CD4-positive, alpha-beta T cell (primary cell): ENCODE data around the gene OTX1. TPM values are rescaled to one million over a fixed set of nuclear protein-coding genes. Genes with fewer than 3 reads are reported as not detected.

Experiments used
- ATAC-seq: fragments of 200-7000 bp; cut with Tn5 transposase; one replicate; pipeline ENCODE4 v1.10.0; 2022; ENCODE audit warnings: mild to moderate bottlenecking; ENCODE audit not compliant: poor library complexity
- CTCF ChIA-PET: fragments of 350-600 bp; sonication (Branson Sonifier 250); formaldehyde crosslinking; loops from one replicate; lab custom pipeline; 2021; ENCODE audit warnings: antibody characterized with exemption, inconsistent platforms; lab: Charles Lee
- POLR2A ChIA-PET: fragments of 350-600 bp; sonication (Branson Sonifier 250); formaldehyde crosslinking; loops from one replicate; lab custom pipeline; 2021; ENCODE audit warnings: antibody characterized with exemption, inconsistent platforms; lab: Charles Lee
- DNase-seq, 14 experiments: peaks; one replicate each; pipeline ENCODE4 v3.0.0-alpha.2; 2013 to 2020; ENCODE audit warnings: mixed read lengths in 2 of 14
- H3K27ac ChIP-seq, 2 donors: one replicate each; pipeline versions ENCODE4 v1.5.1 to v1.7.0; 2013; ENCODE audit warnings: low read length in 2 of 2, low read depth in 1 of 2, mild to moderate bottlenecking in 1 of 2
- H3K27me3 ChIP-seq, 2 experiments: 1 replicate in 1 of 2; 2 replicates in 1 of 2; pipeline versions ENCODE4 v1.6.1 to v1.7.0; 2013; ENCODE audit warnings: low read length in 2 of 2, control low read depth in 1 of 2, mild to moderate bottlenecking in 1 of 2, moderate library complexity in 1 of 2; ENCODE audit not compliant: insufficient read depth in 2 of 2, control insufficient read depth in 1 of 2
- H3K36me3 ChIP-seq: one replicate; pipeline ENCODE4 v1.6.1; 2013; ENCODE audit warnings: low read length, control low read depth; ENCODE audit not compliant: insufficient read depth
- H3K4me1 ChIP-seq: one replicate; pipeline ENCODE4 v1.6.1; 2013; ENCODE audit warnings: low read length, control low read depth; ENCODE audit not compliant: insufficient read depth
- H3K4me3 ChIP-seq: one replicate; pipeline ENCODE4 v1.5.1; 2013; ENCODE audit warnings: mild to moderate bottlenecking, low read length, moderate library complexity
- H3K9me3 ChIP-seq, 2 experiments: 1 replicate in 1 of 2; 2 replicates in 1 of 2; pipeline versions ENCODE4 v1.6.1 to v1.7.0; 2013; ENCODE audit warnings: low read length in 2 of 2, mild to moderate bottlenecking in 2 of 2, control low read depth in 1 of 2, moderate library complexity in 1 of 2; ENCODE audit not compliant: control insufficient read depth in 1 of 2, insufficient read depth in 1 of 2
- H3K27ac Mint-ChIP-seq: one replicate; pipeline ENCODE4 v1.8.0; 2020; ENCODE audit warnings: mixed read lengths
- H3K27me3 Mint-ChIP-seq: one replicate; pipeline ENCODE4 v1.8.0; 2021; ENCODE audit warnings: mixed read lengths
- H3K36me3 Mint-ChIP-seq: one replicate; pipeline ENCODE4 v1.8.0; 2021; ENCODE audit warnings: low read depth, mixed read lengths
- H3K4me1 Mint-ChIP-seq: one replicate; pipeline ENCODE4 v1.8.0; 2021; ENCODE audit warnings: low read depth, mixed read lengths
- H3K4me3 Mint-ChIP-seq: one replicate; pipeline ENCODE4 v1.8.0; 2020; ENCODE audit warnings: mild to moderate bottlenecking, mixed read lengths
- H3K9me3 Mint-ChIP-seq: one replicate; pipeline ENCODE4 v1.8.0; 2020; ENCODE audit warnings: mixed read lengths
- CTCF ChIP-seq: fragments of 200-600 bp; IDR thresholded peaks from one replicate; pipeline ENCODE4 v1.8.0; 2022; ENCODE audit warnings: antibody characterized with exemption, mild to moderate bottlenecking
- intact Hi-C, 2 experiments: fragments of 100-400 bp; cut with DNase I in 1 of 2; cut with micrococcal nuclease in 1 of 2; formaldehyde crosslinking; loops; one replicate each; pipeline versions ENCODE4 v1.15.1 to v1.9.0; 2023 to 2025; cut with DNase I, micrococcal nuclease
- total RNA-seq, 174 experiments: library from RNA in 2 of 174; stranded (reverse) in 2 of 174; gene quantifications; one replicate each; pipeline ENCODE4 v1.2.3 and lab custom pipeline; 2021 to 2026

OTX1 gene
- total RNA-seq, 2 experiments from 2014 or later = not detected

DNA sequence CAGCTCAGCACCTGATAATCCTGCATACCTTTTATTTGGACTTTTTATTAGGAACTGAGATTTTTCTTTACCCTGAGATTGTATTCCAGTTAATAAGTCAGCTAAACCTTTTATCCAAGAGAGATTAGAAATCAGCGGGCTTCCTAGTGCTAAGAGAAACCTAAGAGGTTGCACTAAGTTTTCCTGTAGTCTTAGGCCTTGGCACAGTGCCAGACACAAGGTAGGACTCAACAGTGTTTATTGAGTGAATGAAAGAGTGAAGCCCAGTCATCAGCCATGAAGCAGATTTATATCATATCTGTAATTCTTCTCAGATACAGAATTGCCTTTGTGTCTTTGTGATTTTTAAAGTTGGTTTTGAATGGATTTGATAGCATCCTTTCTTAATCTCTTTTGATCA lies 13.6 kb downstream of the OTX1 start:
- no peak overlapping the region for H3K27ac ChIP-seq
- CTCF ChIA-PET = interaction anchor here (0.5 kb wide), 1 partner anchor 20 kb away, joined by 3 read pairs; no protein-coding TSS in a partner anchor
- peaks cover 9 to 62% of the 10 kb centered on the region in 2 experiments for H3K27me3 ChIP-seq
- ATAC-seq (no peak), DNase-seq (no peak)
- no peak for TF ChIP-seq CTCF
- no peak overlapping the region for H3K4me3 ChIP-seq
- H3K36me3 Mint-ChIP-seq = no peaks in the 10 kb centered on the region
- no peak overlapping the region for H3K4me3 Mint-ChIP-seq
- no peaks in the 10 kb centered on the region for H3K36me3 ChIP-seq
- H3K9me3 Mint-ChIP-seq = peaks cover 3% of the 10 kb centered on the region
- intact Hi-C loops = no loop called here
- peaks cover 3 to 5% of the 10 kb centered on the region in 2 experiments for H3K9me3 ChIP-seq
- peaks cover 77% of the 10 kb centered on the region for H3K27me3 Mint-ChIP-seq
- peaks cover 6% of the 10 kb centered on the region for H3K4me1 Mint-ChIP-seq
- no peak overlapping the region for H3K27ac Mint-ChIP-seq
- POLR2A ChIA-PET = no interaction called here
- peaks cover 7% of the 10 kb centered on the region for H3K4me1 ChIP-seq

DNA sequence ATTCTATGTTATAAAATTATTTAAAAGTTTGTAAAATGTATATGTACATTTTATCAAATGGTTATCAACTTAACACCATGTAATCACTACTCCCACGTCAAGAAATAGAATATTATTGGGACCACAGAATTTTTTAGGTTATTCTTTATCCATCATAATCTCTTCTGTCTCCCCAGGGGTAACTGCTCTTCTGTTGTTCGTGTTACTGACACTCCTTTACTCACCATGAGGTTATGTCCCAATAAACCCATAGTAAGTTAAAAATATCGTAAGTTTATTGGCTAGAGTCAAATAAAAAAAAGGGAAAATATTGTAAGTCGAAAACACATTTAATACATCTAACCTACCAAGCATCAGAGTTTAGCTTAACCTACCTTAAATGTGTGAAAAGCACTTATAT lies 14.0 kb downstream of the OTX1 start:
- peaks cover 3 to 4% of the 10 kb centered on the region in 2 experiments for H3K9me3 ChIP-seq
- no peaks in the 10 kb centered on the region for H3K36me3 ChIP-seq
- TF ChIP-seq CTCF = no peak
- ChIA-PET POLR2A (no interaction called here), CTCF (no interaction called here)
- DNase-seq (no peak), ATAC-seq (no peak)
- peaks cover 77% of the 10 kb centered on the region for H3K27me3 Mint-ChIP-seq
- H3K27ac ChIP-seq = no peak overlapping the region
- peaks cover 3% of the 10 kb centered on the region for H3K4me1 ChIP-seq
- H3K27me3 ChIP-seq = peaks cover 5 to 58% of the 10 kb centered on the region in 2 experiments
- no peaks in the 10 kb centered on the region for H3K36me3 Mint-ChIP-seq
- H3K4me3 Mint-ChIP-seq = no peak overlapping the region
- H3K9me3 Mint-ChIP-seq = peaks cover 3% of the 10 kb centered on the region
- H3K27ac Mint-ChIP-seq = no peak overlapping the region
- H3K4me1 Mint-ChIP-seq = peaks cover 6% of the 10 kb centered on the region
- intact Hi-C loops = no loop called here
- H3K4me3 ChIP-seq = no peak overlapping the region

DNA sequence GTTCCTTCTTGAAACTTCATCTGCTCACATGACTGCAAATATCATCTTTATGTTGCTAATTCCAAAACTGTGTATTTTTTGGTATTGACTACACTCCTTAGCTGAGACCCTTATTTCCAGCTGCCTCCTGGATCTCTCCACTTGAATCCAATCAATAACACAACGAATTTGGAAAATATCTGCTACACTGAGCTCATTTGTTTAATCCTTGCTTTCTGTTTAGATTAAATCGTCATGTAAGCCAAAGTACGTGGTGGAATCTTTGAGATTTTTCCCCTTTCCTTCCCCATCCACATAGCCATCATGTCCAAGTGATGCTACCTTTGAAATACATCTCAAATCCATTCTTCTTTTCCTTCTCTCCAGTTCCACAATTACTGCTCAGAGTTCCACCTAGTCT lies 15.6 kb downstream of the OTX1 start:
- H3K27ac ChIP-seq = no peak overlapping the region
- Mint-ChIP-seq H3K4me3 (no peak overlapping the region), H3K9me3 (peaks cover 3% of the 10 kb centered on the region), H3K27ac (no peak overlapping the region), H3K4me1 (no peaks in the 10 kb centered on the region), H3K27me3 (peaks cover 65% of the 10 kb centered on the region), H3K36me3 (no peaks in the 10 kb centered on the region)
- CTCF ChIA-PET = no interaction called here
- TF ChIP-seq CTCF = no peak
- no peak overlapping the region for H3K4me3 ChIP-seq
- no peaks in the 10 kb centered on the region for H3K4me1 ChIP-seq
- peaks cover 3% of the 10 kb centered on the region in 2 experiments for H3K9me3 ChIP-seq
- DNase-seq (no peak), ATAC-seq (no peak)
- peaks cover 0 to 45% of the 10 kb centered on the region in 2 experiments for H3K27me3 ChIP-seq
- no peaks in the 10 kb centered on the region for H3K36me3 ChIP-seq
- intact Hi-C loops = no loop called here
- POLR2A ChIA-PET = no interaction called here
